Mesothelial cell of epicardium (in vitro differentiated cells): ENCODE measurements around the gene SEPTIN2. TPM values are rescaled to one million over a fixed set of nuclear protein-coding genes. Genes with fewer than 3 reads are reported as not detected.

ENCODE experiments used
- DNase-seq, 2 experiments: peaks; one replicate each; pipeline ENCODE4 v3.0.0; 2021; ENCODE audit warnings: low spot score in 2 of 2; ENCODE audit not compliant: unreplicated experiment in 2 of 2
- H3K27ac Mint-ChIP-seq: 2 replicates; pipeline ENCODE4 v1.8.0; 2021; ENCODE audit warnings: mixed read lengths
- H3K27me3 Mint-ChIP-seq: 2 replicates; pipeline ENCODE4 v1.8.0; 2021; ENCODE audit warnings: low read depth, mixed read lengths
- H3K36me3 Mint-ChIP-seq: 2 replicates; pipeline ENCODE4 v1.8.0; 2021; ENCODE audit warnings: mixed read lengths
- H3K4me1 Mint-ChIP-seq: 2 replicates; pipeline ENCODE4 v1.8.0; 2021; ENCODE audit warnings: mixed read lengths
- H3K4me3 Mint-ChIP-seq: 2 replicates; pipeline ENCODE4 v1.8.0; 2021; ENCODE audit warnings: mild to moderate bottlenecking, moderate library complexity, mixed read lengths
- H3K9me3 Mint-ChIP-seq: 2 replicates; pipeline ENCODE4 v1.8.0; 2021; ENCODE audit warnings: mixed read lengths
- total RNA-seq: library from RNA; stranded (reverse); gene quantifications from 3 replicates; pipeline ENCODE4 v1.2.1, GENCODE V29; 2021
- TF ChIP-seq, protein P1 (sequence below): fragments of 200-600 bp; sonication (generic); IDR thresholded peaks from one replicate; pipeline ENCODE4 v1.5.0; 2021; ENCODE audit warnings: antibody characterized with exemption; ENCODE audit not compliant: unreplicated experiment

SEPTIN2 gene
- total RNA-seq, 1 donor from 2014 or later = 522 TPM

DNA sequence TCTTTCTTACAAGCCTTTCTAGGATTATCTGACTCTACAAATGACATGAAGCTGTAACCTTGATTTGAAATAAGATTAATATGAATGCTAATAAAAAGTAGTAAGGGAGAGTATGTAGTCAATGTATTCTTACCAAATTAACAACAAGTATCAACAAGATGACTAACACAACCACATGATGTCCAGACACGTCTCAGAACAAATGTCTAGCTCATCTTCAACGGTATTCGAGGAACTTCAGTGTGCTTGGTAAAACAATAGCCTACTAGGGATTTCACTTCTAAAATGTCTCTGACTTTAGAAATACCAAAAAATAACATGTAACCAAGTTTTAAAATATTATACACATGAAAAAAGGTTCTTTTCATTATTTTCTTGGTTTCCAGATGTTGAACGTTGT is 3.6 kb upstream of the SEPTIN2 start:
- Mint-ChIP-seq H3K27me3 (no peaks in the 10 kb centered on the region), H3K36me3 (no peaks in the 10 kb centered on the region), H3K4me3 (no peak overlapping the region), H3K27ac (peak overlapping the region; percentile 62), H3K9me3 (no peaks in the 10 kb centered on the region), H3K4me1 (peaks cover 38% of the 10 kb centered on the region)
- TF ChIP-seq, protein P1, sequence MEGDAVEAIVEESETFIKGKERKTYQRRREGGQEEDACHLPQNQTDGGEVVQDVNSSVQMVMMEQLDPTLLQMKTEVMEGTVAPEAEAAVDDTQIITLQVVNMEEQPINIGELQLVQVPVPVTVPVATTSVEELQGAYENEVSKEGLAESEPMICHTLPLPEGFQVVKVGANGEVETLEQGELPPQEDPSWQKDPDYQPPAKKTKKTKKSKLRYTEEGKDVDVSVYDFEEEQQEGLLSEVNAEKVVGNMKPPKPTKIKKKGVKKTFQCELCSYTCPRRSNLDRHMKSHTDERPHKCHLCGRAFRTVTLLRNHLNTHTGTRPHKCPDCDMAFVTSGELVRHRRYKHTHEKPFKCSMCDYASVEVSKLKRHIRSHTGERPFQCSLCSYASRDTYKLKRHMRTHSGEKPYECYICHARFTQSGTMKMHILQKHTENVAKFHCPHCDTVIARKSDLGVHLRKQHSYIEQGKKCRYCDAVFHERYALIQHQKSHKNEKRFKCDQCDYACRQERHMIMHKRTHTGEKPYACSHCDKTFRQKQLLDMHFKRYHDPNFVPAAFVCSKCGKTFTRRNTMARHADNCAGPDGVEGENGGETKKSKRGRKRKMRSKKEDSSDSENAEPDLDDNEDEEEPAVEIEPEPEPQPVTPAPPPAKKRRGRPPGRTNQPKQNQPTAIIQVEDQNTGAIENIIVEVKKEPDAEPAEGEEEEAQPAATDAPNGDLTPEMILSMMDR = no peak
- no peak for DNase-seq

DNA sequence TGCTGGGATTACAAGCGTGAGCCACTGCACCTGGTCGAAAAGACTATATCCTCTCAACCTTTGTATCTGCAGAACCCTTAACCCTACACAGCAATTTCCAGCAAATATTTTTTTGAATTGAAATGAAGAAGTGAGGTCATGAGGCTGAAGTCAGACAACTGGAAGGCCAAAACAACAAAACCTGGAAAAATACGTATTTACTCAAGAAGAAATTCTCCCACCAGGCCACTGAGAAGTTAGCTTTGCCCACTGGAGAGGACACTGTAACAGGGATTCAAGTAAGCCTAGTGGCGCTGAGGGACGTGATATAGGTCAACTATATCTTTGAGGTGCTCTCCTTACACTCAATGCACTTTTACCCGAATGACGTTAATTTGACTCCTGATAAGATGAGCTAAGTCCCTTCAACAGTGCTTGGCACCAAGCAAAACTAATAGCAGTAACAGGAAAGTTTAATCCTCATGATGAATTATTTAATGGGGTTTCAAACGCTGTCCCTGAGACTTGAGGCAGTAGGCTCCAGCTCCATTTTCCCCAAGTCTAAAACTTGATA is 2.1 kb upstream of the SEPTIN2 start:
- Mint-ChIP-seq H3K27ac (peak overlapping the region; percentile 95), H3K36me3 (no peaks in the 10 kb centered on the region), H3K4me3 (peak overlapping the region; percentile 99), H3K4me1 (peaks cover 49% of the 10 kb centered on the region), H3K27me3 (no peaks in the 10 kb centered on the region), H3K9me3 (no peaks in the 10 kb centered on the region)
- DNase-seq = no peak
- TF ChIP-seq, protein P1 = no peak

DNA sequence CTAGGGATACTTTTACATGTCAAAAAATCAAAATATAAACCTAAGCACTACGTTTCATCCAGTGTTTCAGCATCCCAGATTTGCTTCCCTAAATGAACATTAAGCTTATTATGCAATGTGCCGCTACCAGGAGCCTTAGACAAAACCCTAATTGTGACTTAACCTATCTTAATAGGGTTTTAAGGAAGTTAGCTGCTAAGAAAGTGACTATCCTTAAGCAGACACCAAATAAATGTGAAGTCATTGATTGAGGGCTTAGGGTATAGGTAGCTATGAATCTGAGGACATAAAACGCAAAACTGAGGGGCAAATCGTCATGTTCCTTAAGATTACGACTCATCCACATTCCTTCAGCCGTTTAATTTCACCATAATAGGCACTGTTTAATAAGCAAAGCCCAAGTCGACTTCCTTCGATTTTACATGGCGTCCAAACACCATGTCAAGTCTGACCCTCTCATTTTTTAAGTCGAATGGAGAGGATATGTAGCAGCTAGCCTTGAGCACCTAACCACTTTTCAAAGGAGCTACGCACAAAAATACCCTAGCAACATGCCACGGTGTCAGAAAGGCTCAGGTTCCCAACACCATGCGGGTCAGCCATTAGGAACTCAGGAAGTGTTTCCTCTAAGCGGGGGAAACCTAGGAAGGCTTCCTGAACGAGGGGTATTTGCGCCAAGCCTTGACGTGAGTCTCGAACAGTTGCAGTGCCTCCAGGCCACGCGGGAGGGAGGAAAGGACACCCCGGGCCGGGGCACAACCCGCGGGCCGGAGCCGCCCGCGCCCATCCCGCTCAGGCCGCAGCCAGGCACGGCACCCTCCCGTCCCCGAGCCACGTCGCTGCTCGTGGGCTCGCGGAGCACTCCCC is 1.3 kb upstream of the SEPTIN2 start:
- Mint-ChIP-seq H3K27ac (peak overlapping the region; percentile 95), H3K36me3 (no peaks in the 10 kb centered on the region), H3K4me1 (peaks cover 52% of the 10 kb centered on the region), H3K9me3 (no peaks in the 10 kb centered on the region), H3K27me3 (no peaks in the 10 kb centered on the region), H3K4me3 (peak overlapping the region; percentile 99)
- TF ChIP-seq, protein P1 = no peak
- no peak for DNase-seq

DNA sequence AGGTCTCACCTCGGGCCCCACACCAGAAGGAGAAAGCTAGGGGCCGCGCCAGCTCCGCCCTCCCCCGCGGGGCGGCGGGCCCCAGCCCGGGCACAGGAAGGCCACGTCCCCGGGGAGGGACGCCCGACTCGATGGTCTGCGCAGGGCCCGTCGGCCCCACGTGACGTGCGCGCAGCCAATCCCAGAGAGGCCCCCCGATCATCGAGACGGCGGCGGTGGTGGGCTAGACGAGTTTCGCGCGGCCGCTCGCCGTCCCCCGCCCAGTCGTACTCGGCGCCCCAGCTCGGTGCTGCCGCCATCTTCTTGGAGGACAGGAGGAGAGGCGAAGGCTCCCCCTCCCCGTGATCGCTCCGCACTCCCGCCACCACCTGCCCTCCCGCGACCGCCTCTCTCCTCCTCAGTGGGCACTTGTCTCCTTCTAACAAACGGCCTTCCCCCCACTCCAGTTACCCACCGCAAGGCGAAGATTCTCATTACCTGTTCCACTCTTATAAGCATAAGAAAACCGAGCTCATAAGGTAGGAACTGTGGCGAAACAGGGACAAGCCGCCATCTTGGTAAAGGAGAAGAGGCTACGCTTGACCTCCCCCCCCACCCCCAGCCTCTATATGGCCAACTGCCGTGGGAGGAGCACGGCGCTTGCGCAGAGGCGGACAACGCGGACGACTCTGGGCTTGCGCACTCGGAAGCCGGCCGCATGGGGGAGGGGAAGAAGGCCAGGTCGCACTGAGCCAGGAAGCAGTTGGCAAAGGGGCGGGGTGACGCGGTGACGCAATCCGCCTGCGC is 439 bp upstream of the SEPTIN2 start, which contains the start of gene HDLBP:
Gene HDLBP (minus strand): TSS at position 580 of the 786 bp plus-strand sequence. CDS start 48,803 bp downstream, outside the sequence.
- TF ChIP-seq, protein P1 = no peak
- peak within 1 kb of the TSS; percentile 99 for H3K4me3 Mint-ChIP-seq
- no peaks in the 10 kb centered on the region for H3K9me3 Mint-ChIP-seq
- peaks cover 5% of the 10 kb centered on the region for H3K36me3 Mint-ChIP-seq
- H3K4me1 Mint-ChIP-seq = peaks cover 55% of the 10 kb centered on the region
- no peaks in the 10 kb centered on the region for H3K27me3 Mint-ChIP-seq
- peak within 1 kb of the TSS; percentile 100 for H3K27ac Mint-ChIP-seq
- DNase-seq = peak; percentile 100

DNA sequence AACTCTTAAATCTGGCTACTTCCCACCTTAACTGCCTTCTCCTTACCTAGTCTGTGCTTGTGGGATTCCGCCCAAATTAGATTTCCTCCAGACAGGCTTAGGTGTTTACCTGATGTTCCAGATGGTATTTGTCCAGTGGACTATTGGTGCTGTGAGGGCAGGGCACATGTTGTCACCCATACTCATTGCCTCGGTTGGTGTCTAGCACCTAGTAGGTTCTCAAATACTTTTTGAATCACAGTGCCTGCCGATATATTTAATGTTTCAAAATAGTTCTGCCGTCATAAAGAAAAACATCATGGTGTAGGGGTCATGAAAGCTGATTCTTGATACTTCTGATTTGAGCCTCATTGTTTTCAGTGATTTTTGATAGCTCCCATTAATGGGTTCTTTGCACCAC is 1.1 kb downstream of the SEPTIN2 start:
- Mint-ChIP-seq H3K4me3 (peak overlapping the region; percentile 99), H3K27ac (peak overlapping the region; percentile 100), H3K27me3 (no peaks in the 10 kb centered on the region), H3K4me1 (peaks cover 60% of the 10 kb centered on the region), H3K36me3 (peaks cover 5% of the 10 kb centered on the region), H3K9me3 (no peaks in the 10 kb centered on the region)
- TF ChIP-seq, protein P1 = no peak
- DNase-seq = no peak
